A549 treated with GW870086 at 1 μM for 4 hours (cell line): Measurements from ENCODE around the gene XRCC6. TPM values are rescaled to one million over a fixed set of nuclear protein-coding genes. Genes with fewer than 3 reads are reported as not detected.

ENCODE experiments used
- total RNA-seq: library from RNA; stranded (reverse); fragments of 200-300 nt; extraction: Qiagen RNA extraction; gene quantifications from 5 replicates; pipeline ENCODE4 v1.2.3, GENCODE V29; 2022; ENCODE audit warnings: low read depth

XRCC6 gene
- 289 to 324 TPM (median 313 TPM) in 5 replicates for total RNA-seq

GRCh38 chr22:41621099-41621910 is at the start of gene XRCC6:
XRCC6 (plus strand) TSS chr22:41621295; CDS start chr22:41622005, 710 bp downstream.

DNA sequence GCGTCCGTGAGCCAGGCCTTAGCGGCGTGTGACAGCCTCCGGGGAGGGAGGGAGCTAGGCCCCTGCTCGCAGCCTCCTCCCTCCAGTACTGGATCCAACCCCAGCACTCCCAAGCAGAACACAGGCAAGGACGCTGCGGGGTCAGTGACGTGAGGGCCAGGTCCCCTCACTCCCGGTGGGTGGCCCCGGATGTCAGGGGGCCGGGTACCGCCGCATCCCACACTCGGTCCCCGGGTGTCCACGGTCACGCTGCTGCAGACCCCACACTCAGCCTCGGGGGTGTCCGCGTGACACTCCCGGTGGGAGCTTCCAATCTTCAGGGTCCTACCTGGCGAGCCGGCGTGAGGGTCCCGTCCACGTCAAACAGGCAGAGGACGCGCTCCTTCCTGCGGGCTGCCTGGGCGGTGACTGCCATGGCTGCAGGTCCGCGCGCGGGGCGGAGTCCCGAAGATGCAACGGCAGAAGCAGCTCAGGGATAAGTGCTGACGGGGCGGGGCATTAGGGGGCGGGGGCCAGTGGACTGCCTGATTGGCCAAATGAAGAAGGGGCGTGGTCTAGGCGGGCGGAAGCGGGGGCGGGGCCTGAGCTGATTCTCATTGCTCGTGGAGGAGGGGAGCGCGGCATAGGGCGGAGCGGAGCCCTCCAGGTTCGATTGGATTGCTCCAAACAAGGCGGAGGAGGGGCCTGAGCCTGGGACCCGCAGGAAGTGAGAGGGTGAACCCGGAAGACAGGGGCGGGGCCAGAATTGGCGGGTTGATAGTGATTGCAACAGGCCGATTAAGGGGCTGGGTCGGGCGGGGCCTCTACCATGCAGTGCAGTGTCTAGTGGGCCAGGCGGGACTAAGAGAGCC is 31.5 kb upstream of the XRCC6 start, which contains the start of gene PMM1:
Gene PMM1, minus strand, starts transcription at position 450 of the 851 bp plus-strand sequence. Its CDS starts 35 bp downstream, at position 415.

GRCh38 chr22:41620589-41621098 is 451 bp upstream of the XRCC6 start, which contains the start of gene DESI1:
DESI1 (minus strand) TSS chr22:41621043; CDS start chr22:41620839, 204 bp downstream.

DNA sequence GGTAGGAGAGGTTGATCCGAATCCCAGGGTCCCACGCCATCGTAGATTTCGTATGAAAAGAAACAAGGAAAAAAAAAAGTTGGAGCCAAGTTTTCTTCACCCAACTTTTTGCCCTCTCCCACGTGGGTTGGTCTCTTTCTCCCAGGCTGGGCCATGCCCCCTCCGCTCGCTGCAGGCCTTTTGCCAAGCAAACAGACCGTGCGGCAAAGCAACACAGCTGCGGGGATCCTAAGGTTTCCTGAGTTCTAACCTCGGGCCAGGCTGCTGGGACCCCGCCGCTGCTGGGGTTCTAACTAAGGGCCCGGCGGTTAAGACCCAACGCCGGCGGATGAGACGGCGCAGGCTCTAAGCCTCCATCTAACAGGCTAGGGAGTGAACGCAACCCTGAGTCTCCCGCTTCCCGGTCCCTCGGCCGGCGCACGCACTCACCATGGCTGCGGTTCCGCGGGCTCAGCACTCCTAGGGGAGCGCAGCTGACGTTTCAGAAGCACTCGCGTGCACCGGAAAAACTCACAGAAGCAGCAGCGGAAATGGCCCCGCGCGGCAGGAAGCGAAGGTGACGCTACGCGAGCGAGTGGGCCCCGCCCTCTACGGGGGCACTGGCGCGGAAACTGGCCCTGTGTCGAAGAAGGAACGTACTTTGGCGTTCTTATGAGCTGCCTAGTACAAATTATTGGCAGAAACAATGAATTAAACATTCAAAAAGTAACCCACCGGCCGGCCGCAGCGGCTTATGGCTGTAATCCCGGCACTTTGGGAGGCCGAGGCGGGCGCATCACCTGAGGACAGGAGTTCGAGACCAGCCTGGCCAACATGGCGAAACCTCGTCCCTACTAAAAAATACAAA is 67.5 kb downstream of the XRCC6 start, which contains the start of gene SNU13:
Gene SNU13, minus strand, starts transcription at position 503 of the 847 bp plus-strand sequence. Its CDS starts 71 bp downstream, at position 432.

DNA sequence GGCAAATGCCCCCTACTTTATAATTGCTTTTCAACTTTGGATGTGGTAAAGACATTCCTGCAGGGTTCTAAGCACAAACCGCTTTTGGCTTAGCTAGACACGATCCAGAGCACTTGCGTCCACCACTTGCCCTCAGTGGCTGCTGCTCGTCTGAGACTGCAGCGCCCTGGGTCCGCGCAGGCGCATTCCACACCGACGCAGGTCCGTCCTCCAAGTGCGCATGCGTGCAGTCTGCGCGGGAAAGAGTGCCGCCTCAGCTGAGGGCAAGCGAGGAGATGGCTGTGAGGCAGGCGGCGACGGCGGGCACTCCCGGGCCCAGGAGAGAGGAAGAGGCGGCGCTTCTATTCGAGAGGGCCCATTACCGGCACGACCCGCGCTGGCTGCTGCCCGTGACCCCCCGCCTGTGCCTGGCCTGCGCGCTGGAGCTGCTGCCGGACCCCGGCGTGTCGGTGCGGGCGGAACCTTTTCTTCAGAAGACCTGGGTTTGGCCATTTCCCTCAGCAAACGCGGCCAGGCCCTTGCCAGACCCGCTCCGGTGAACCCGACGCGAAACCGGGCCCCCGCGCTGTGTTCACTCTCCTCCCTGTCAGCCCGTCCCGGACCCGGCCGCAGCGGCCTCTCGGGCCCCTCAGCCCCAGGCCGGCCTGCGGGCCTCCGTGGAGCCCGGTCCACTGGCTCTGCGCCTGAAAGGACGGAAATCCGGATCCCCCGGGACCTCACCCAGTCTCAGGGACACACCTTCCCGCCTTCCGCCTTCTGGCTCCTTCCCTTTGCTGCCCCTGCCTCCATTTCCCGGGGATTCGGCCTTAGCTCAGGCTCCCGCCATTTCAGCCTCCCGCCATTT is 78.4 kb downstream of the XRCC6 start, which contains the start of gene MEI1:
Gene MEI1, plus strand, starts transcription at position 240 of the 844 bp plus-strand sequence. Its CDS starts 36 bp downstream, at position 276.

Other genes starting within 250 kb of the XRCC6 start
- gene TEF, start 239.4 kb upstream of the XRCC6 start, total RNA-seq = 0.80 to 1.5 TPM (median 1.2 TPM) in 5 replicates
- gene TOB2, start 174.5 kb upstream of the XRCC6 start, total RNA-seq = 20.7 to 23.9 TPM (median 22.9 TPM) in 5 replicates
- 62.3 to 79.0 TPM (median 63.0 TPM) in 5 replicates for gene PHF5A, start 152.6 kb upstream of the XRCC6 start, total RNA-seq
- 45.2 to 50.7 TPM (median 49.2 TPM) in 5 replicates for gene ACO2, start 152.2 kb upstream of the XRCC6 start, total RNA-seq
- gene POLR3H, start 76.8 kb upstream of the XRCC6 start, total RNA-seq = 24.6 to 44.1 TPM (median 40.1 TPM) in 5 replicates
- 2.2 to 3.6 TPM (median 2.6 TPM) in 5 replicates for gene CSDC2, start 60.3 kb upstream of the XRCC6 start, total RNA-seq
- gene PMM1, start 31.5 kb upstream of the XRCC6 start, total RNA-seq = 26.2 to 33.4 TPM (median 29.9 TPM) in 5 replicates
- gene DESI1, start 252 bp upstream of the XRCC6 start, total RNA-seq = 14.4 to 17.3 TPM (median 16.4 TPM) in 5 replicates
- gene SNU13, start 67.6 kb downstream of the XRCC6 start, total RNA-seq = 94.1 to 221 TPM (median 182 TPM) in 5 replicates
- gene MEI1, start 78.2 kb downstream of the XRCC6 start, total RNA-seq = 0.53 TPM in 1 of 5 replicates, not detected in the others
- 3.2 to 3.7 TPM (median 3.5 TPM) in 5 replicates for gene CCDC134, start 179.4 kb downstream of the XRCC6 start, total RNA-seq
- 22.8 to 31.3 TPM (median 29.8 TPM) in 5 replicates for gene SREBF2, start 211.8 kb downstream of the XRCC6 start, total RNA-seq